Activated CD8-positive, alpha-beta memory T cell treated with anti-CD3 and anti-CD28 coated beads for 1 hour (primary cell): ENCODE measurements around the gene KCNG3.
"Not testable (repeated sequence)": the region's sequence is repeated elsewhere in the genome, so short reads cannot be mapped to it uniquely, and the experiment has no call there.

Experiments used
- DNase-seq, 2 donors: peaks; one replicate each; pipeline ENCODE4 v3.0.0-alpha.2; 2020; ENCODE audit warnings: low read depth in 1 of 2; ENCODE audit errors: extremely low read depth in 1 of 2

Gene KCNG3

GRCh38 chr2:42435628-42436027 lies 58.2 kb downstream of the KCNG3 start:
- no peak for DNase-seq

GRCh38 chr2:42430188-42430587 lies 63.6 kb downstream of the KCNG3 start:
- no peak for DNase-seq

- no peak for DNase-seq
Observed at GRCh38 chr2:42429352-42429751, 64.4 kb downstream of the KCNG3 start.

- no peak for DNase-seq
Observed at GRCh38 chr2:42425697-42426096, 68.1 kb downstream of the KCNG3 start.

GRCh38 chr2:42424033-42424432 lies 69.7 kb downstream of the KCNG3 start:
- no peak for DNase-seq

GRCh38 chr2:42421601-42422239 lies 72.1 kb downstream of the KCNG3 start:
- DNase-seq, result no peak

- no peak for DNase-seq
Observed at GRCh38 chr2:42421157-42421485, 72.7 kb downstream of the KCNG3 start.

- no peak for DNase-seq
Observed at GRCh38 chr2:42414648-42415047, 79.1 kb downstream of the KCNG3 start.

GRCh38 chr2:42414158-42414557 lies 79.6 kb downstream of the KCNG3 start:
- no peak for DNase-seq

- no peak for DNase-seq
Observed at GRCh38 chr2:42410742-42411514, 82.9 kb downstream of the KCNG3 start.

GRCh38 chr2:42408009-42408408 lies 85.8 kb downstream of the KCNG3 start:
- DNase-seq, result no peak

GRCh38 chr2:42407476-42407875 lies 86.3 kb downstream of the KCNG3 start:
- DNase-seq, result no peak

GRCh38 chr2:42404676-42405075 lies 89.1 kb downstream of the KCNG3 start:
- DNase-seq, result no peak

- no peak for DNase-seq
Observed at GRCh38 chr2:42401773-42402172, 92.0 kb downstream of the KCNG3 start.

GRCh38 chr2:42398052-42398451 lies 95.7 kb downstream of the KCNG3 start:
- not testable (repeated sequence) for DNase-seq

- DNase-seq, result not testable (repeated sequence)
Observed at GRCh38 chr2:42393320-42393719, 100.5 kb downstream of the KCNG3 start.

- no peak for DNase-seq
Observed at GRCh38 chr2:42392191-42392590, 101.6 kb downstream of the KCNG3 start.
